ENCODE data around the gene LSM10.

- no peak for TF ChIP-seq POLR2A (IDR thresholded peaks at IDR 0.05)
- TF ChIP-seq CTCF (IDR thresholded peaks at IDR 0.05 in 4 of 5, conservative IDR thresholded peaks at IDR 0.05 in 1 of 5): no peak
These were observed 38.3 kb downstream of the LSM10 start for GRCh38 chr1:36359383-36359782.
